K562 (cell line): Measurements from ENCODE around the gene ZFP14. TPM values are rescaled to one million over a fixed set of nuclear protein-coding genes. Genes with fewer than 3 reads are reported as not detected.

Experiments
- ATAC-seq: fragments of 200-7000 bp; cut with Tn5 transposase; 3 replicates; pipeline ENCODE4 v1.9.1; 2020; ENCODE audit warnings: moderate library complexity
- BruUV-seq: library from RNA; stranded (reverse); fragments of 400-500 nt; replicated peaks from 2 replicates; lab custom pipeline; 2021; lab: Mats Ljungman, UMichigan
- CTCF ChIA-PET: fragments of 300-600 bp; formaldehyde crosslinking; extraction: SDS; loops from one replicate; lab custom pipeline; 2021; ENCODE audit warnings: low intra/inter-chr PET ratio; lab: Yijun Ruan, JAX
- POLR2A ChIA-PET: fragments of 300-600, 350-650 bp; sonication (Branson Sonifier 250); formaldehyde crosslinking; extraction: SDS; loops from one replicate; lab custom pipeline; 2021; ENCODE audit warnings: antibody characterized with exemption, inconsistent platforms; lab: Yijun Ruan, JAX
- DNase-seq, 4 experiments: peaks; one replicate each; pipeline versions ENCODE4 v3.0.0 to v3.0.0-alpha.2; 2011 to 2018; ENCODE audit warnings: low spot score in 3 of 4, mixed read lengths in 3 of 4; ENCODE audit errors: extremely low read depth in 1 of 4
- FAIRE-seq: peaks from 2 replicates; lab custom pipeline; 2011; peaks lifted over from hg19 to GRCh38; lab: Jason Lieb, UNC
- H2AFZ ChIP-seq: 2 replicates; pipeline ENCODE4 v1.6.0; 2011; ENCODE audit warnings: low read depth, low read length, control low read depth, inconsistent platforms
- H3K27ac ChIP-seq: fragments of 200-600 bp; 3 replicates; pipeline ENCODE4 v1.8.0; 2011; ENCODE audit warnings: low read depth, mild to moderate bottlenecking, control low read depth, inconsistent platforms, low read length, moderate library complexity, mixed read lengths; ENCODE audit errors: extremely low read depth
- H3K27me3 ChIP-seq, 2 experiments: fragments of 300-600 bp in 1 of 2; 2 replicates in 1 of 2; 3 replicates in 1 of 2; pipeline versions ENCODE4 v1.6.0 to v1.8.0; 2011; ENCODE audit warnings: inconsistent platforms in 2 of 2, low read length in 2 of 2, mild to moderate bottlenecking in 1 of 2, mixed read lengths in 1 of 2, moderate library complexity in 1 of 2; ENCODE audit not compliant: control insufficient read depth in 2 of 2, insufficient read depth in 2 of 2
- H3K36me3 ChIP-seq: fragments of 300-600 bp; 3 replicates; pipeline ENCODE4 v1.8.0; 2011; ENCODE audit warnings: mild to moderate bottlenecking, low read length, inconsistent platforms; ENCODE audit not compliant: control insufficient read depth, insufficient read depth
- H3K4me1 ChIP-seq, 2 experiments: fragments of 200-600 bp in 1 of 2; replicated peaks in 1 of 2; 2 replicates in 1 of 2; 3 replicates in 1 of 2; pipeline versions ENCODE4 v1.5.1 to v1.8.0; 2011; ENCODE audit warnings: inconsistent platforms in 2 of 2, low read length in 2 of 2, mild to moderate bottlenecking in 1 of 2, mixed read lengths in 1 of 2, moderate library complexity in 1 of 2; ENCODE audit not compliant: control insufficient read depth in 2 of 2, insufficient read depth in 2 of 2
- H3K4me2 ChIP-seq: 2 replicates; pipeline ENCODE4 v1.6.1; 2011; ENCODE audit warnings: low read length, control low read depth, inconsistent platforms, mixed read lengths; ENCODE audit not compliant: insufficient read depth
- H3K4me3 ChIP-seq: fragments of 200-600 bp; sonication (generic), shearing (Covaris generic); 2 replicates; pipeline ENCODE4 v1.5.1; 2016; ENCODE audit warnings: control low read depth, inconsistent platforms
- H3K79me2 ChIP-seq: fragments of 200-600 bp; 3 replicates; pipeline ENCODE4 v1.8.0; 2011; ENCODE audit warnings: low read length, inconsistent platforms; ENCODE audit not compliant: control insufficient read depth, insufficient read depth
- H3K9ac ChIP-seq, 2 experiments: 2 replicates each; pipeline versions ENCODE4 v1.6.0 to v1.6.1; 2011; ENCODE audit warnings: low read depth in 2 of 2, low read length in 2 of 2, control low read depth in 1 of 2, inconsistent platforms in 1 of 2, mild to moderate bottlenecking in 1 of 2, mixed read lengths in 1 of 2; ENCODE audit not compliant: insufficient read depth in 1 of 2
- H3K9me1 ChIP-seq: one replicate; pipeline ENCODE4 v1.6.0; 2011; ENCODE audit warnings: inconsistent platforms, mild to moderate bottlenecking, low read length, moderate library complexity; ENCODE audit not compliant: control insufficient read depth, insufficient read depth
- H3K9me3 ChIP-seq: replicated peaks from 2 replicates; pipeline ENCODE4 v1.5.1; 2011; ENCODE audit warnings: low read depth, low read length, inconsistent platforms; ENCODE audit not compliant: control insufficient read depth, insufficient read depth
- H4K20me1 ChIP-seq: replicated peaks from 2 replicates; pipeline ENCODE4 v1.6.1; 2011; ENCODE audit warnings: low read length, inconsistent platforms, mixed read lengths; ENCODE audit not compliant: control insufficient read depth, insufficient read depth
- CCNT2 ChIP-seq: IDR thresholded peaks from 2 replicates; pipeline ENCODE4 v1.6.1; 2011; ENCODE audit warnings: borderline replicate concordance, low read depth, mild to moderate bottlenecking, moderate library complexity, mixed read lengths, low read length; ENCODE audit not compliant: insufficient read length; ENCODE audit errors: extremely low read depth
- MEF2A ChIP-seq: IDR thresholded peaks from 2 replicates; pipeline ENCODE4 v1.6.1; 2011; ENCODE audit warnings: low read depth, mild to moderate bottlenecking, low read length, moderate library complexity; ENCODE audit not compliant: control insufficient read depth
- POLR2AphosphoS2 ChIP-seq: IDR thresholded peaks from 2 replicates; pipeline ENCODE4 v1.6.1; 2012; ENCODE audit warnings: low read length, improper control_type of control experiment
- RBFOX2 ChIP-seq: fragments of 200-400 bp; formaldehyde crosslinking; IDR thresholded peaks from 2 replicates; pipeline ENCODE4 v1.6.1; 2017; ENCODE audit warnings: low read depth, mild to moderate bottlenecking, low read length, moderate library complexity
- SMAD3 ChIP-seq: fragments of 450-650 bp; formaldehyde crosslinking; conservative IDR thresholded peaks from 2 replicates; pipeline ENCODE4 v1.4.0; 2020; ENCODE audit warnings: mild to moderate bottlenecking
- SNIP1 ChIP-seq: fragments of 450-650 bp; IDR thresholded peaks from 2 replicates; pipeline ENCODE4 v1.7.1; 2017; ENCODE audit warnings: low read depth, mild to moderate bottlenecking
- ZNF707 ChIP-seq: fragments of 250-450 bp; sonication (Bioruptor Pico); conservative IDR thresholded peaks from 2 replicates; pipeline ENCODE4 v1.8.0; 2022; ENCODE audit warnings: inconsistent platforms, mild to moderate bottlenecking, moderate library complexity
- WGBS: fragments of 100-300 bp; shearing (Covaris generic); methylation state at CpG from one replicate; pipeline ENCODE4 v1.1.6; 2016; ENCODE audit warnings: low coverage, mixed read lengths; ENCODE audit not compliant: insufficient coverage; ENCODE audit errors: missing lambda C conversion rate; 5-methylcytosine and 5-hydroxymethylcytosine counted together
- in situ Hi-C: fragments of 300-500 bp; cut with MboI; formaldehyde crosslinking; loops from 4 replicates; pipeline ENCODE4 v1.15.0; 2018; ENCODE audit warnings: inconsistent platforms, mixed read lengths
- intact Hi-C: fragments of 100-400 bp; cut with micrococcal nuclease; formaldehyde crosslinking; loops from 2 replicates; pipeline ENCODE4 v1.14.2; 2022
- polyA plus RNA-seq, 8 experiments: library from polyadenylated mRNA; depleted of rRNA in 4 of 8; stranded (reverse) in 5 of 8; unstranded in 3 of 8; fragments of >200 nt; fragmentation: Nextera tagmentation in 2 of 8; fragmentation: Illumina TruSeq in 1 of 8; extraction: Ambion mirVana in 2 of 8; extraction: Trizol in 1 of 8; gene quantifications; 2 replicates each; pipeline versions ENCODE4 v1.2.1 to v1.2.3, GENCODE V29; 2011 to 2014; ENCODE audit warnings: inconsistent platforms in 1 of 8, missing spikeins in 1 of 8
- total RNA-seq, 7 experiments: library from RNA; depleted of rRNA in 6 of 7; stranded (reverse); fragments of >200 nt in 6 of 7; fragmentation: Illumina TruSeq in 2 of 7; extraction: Trizol in 2 of 7; gene quantifications; 2 replicates each; pipeline versions ENCODE4 v1.2.1 to v1.2.3, GENCODE V29; 2011 to 2021; ENCODE audit warnings: low replicate concordance in 1 of 7

Gene ZFP14
- total and polyA plus RNA-seq, 9 of the 15 experiments (the other 6 are each of a cell fraction or from before 2014, with no cell fraction given), result 0.80 to 1.9 (median 1.4) TPM

DNA sequence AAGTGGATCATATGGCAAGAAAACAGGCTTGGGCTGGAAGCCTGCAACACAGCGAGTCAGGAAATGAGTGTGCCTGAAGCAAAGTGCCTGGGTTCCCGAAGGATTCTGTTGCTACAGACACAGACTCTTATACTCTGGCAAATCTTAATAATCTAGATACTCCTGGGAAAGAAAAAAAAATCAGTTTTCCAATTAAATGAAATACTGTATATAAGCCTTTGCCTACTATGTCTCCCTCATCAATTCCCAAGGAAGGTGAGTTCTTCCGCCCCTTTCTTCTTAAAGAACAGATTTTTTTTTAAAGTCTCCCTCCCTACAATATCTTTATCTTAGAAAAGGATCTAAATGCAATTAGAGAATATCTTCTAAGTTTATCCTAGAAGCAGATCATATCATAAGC, 29.1 kb upstream of the ZFP14 start:
- Histone ChIP-seq H4K20me1 (no peaks in the 10 kb centered on the region), H3K36me3 (peaks cover 34% of the 10 kb centered on the region; the same call in 1 of the 3 replicates), H3K27ac (no peak overlapping the region)
- ChIA-PET CTCF (no interaction called here), POLR2A (no interaction called here)
- no peak for FAIRE-seq
- no peak for ATAC-seq
- in situ Hi-C loops, result no loop called here
- TF ChIP-seq MEF2A (no peak), POLR2AphosphoS2 (no peak), SNIP1 (no peak), CCNT2 (no peak), RBFOX2 (no peak), ZNF707 (CRISPR knock-in tag) (no peak), SMAD3 (CRISPR knock-in tag) (no peak)
- TF ChIP-seq, all 486 proteins: peak for 0
- intact Hi-C loops, result no loop called here
- WGBS, result 16% methylated on average over 3 of the region's 3 CpGs
- no peaks in the 10 kb centered on the region for H3K4me1 ChIP-seq
- no peak overlapping the region for H3K4me3 ChIP-seq
- no peak overlapping the region for H3K4me2 ChIP-seq
- BruUV-seq, result no TSS peak
- H3K9me3 ChIP-seq, result no peaks in the 10 kb centered on the region
- no peak overlapping the region for H2AFZ ChIP-seq
- peaks cover 5% of the 10 kb centered on the region; the same call in 1 of the 3 replicates for H3K79me2 ChIP-seq
- no peaks in the 10 kb centered on the region for H3K27me3 ChIP-seq
- H3K9me1 ChIP-seq, result no peaks in the 10 kb centered on the region
- DNase-seq, result no peak
- H3K9ac ChIP-seq, result no peak overlapping the region
